GM23338 (cell line): ENCODE data around the gene MAP1LC3B. TPM values are rescaled to one million over a fixed set of nuclear protein-coding genes. Genes with fewer than 3 reads are reported as not detected.

ENCODE experiments used
- ATAC-seq: fragments of 200-7000 bp; cut with Tn5 transposase; 3 replicates; pipeline ENCODE4 v1.9.1; 2020
- DNase-seq: peaks from one replicate; pipeline ENCODE4 v3.0.0-alpha.2; 2015; ENCODE audit warnings: low spot score
- H2AFZ ChIP-seq: fragments of 200-600 bp; sonication (generic); 2 replicates; pipeline ENCODE4 v1.8.0; 2016; ENCODE audit warnings: antibody characterized with exemption, mild to moderate bottlenecking, moderate library complexity
- H3F3A ChIP-seq: fragments of 200-600 bp; sonication (generic); replicated peaks from 2 replicates; pipeline ENCODE4 v1.8.0; 2017; ENCODE audit warnings: antibody characterized with exemption, mixed run types, low read depth
- H3K27ac ChIP-seq: fragments of 200-600 bp; sonication (generic); 2 replicates; pipeline ENCODE4 v1.6.1; 2016; ENCODE audit warnings: low read depth
- H3K27me3 ChIP-seq: fragments of 200-600 bp; sonication (generic); 2 replicates; pipeline ENCODE4 v1.8.0; 2016; ENCODE audit warnings: mild to moderate bottlenecking, mixed run types, moderate library complexity; ENCODE audit not compliant: insufficient read depth
- H3K36me3 ChIP-seq: fragments of 200-600 bp; sonication (generic); 2 replicates; pipeline ENCODE4 v1.8.0; 2016; ENCODE audit warnings: mild to moderate bottlenecking; ENCODE audit not compliant: insufficient read depth
- H3K4me1 ChIP-seq: fragments of 200-600 bp; sonication (generic); 2 replicates; pipeline ENCODE4 v1.8.0; 2016; ENCODE audit warnings: mild to moderate bottlenecking, moderate library complexity; ENCODE audit not compliant: insufficient read depth
- H3K4me2 ChIP-seq: fragments of 200-600 bp; sonication (generic); 2 replicates; pipeline ENCODE4 v1.7.1; 2017; ENCODE audit warnings: mixed run types
- H3K4me3 ChIP-seq: fragments of 200-600 bp; sonication (generic); 2 replicates; pipeline ENCODE4 v1.6.1; 2016; ENCODE audit warnings: mixed run types
- H3K79me2 ChIP-seq: fragments of 200-600 bp; sonication (generic); replicated peaks from 2 replicates; pipeline ENCODE4 v1.8.0; 2017; ENCODE audit warnings: mild to moderate bottlenecking; ENCODE audit not compliant: insufficient read depth
- H3K9me2 ChIP-seq: fragments of 200-600 bp; sonication (generic); 2 replicates; pipeline ENCODE4 v1.8.0; 2017; ENCODE audit not compliant: insufficient read depth
- H4K20me1 ChIP-seq: fragments of 200-600 bp; sonication (generic); replicated peaks from 2 replicates; pipeline ENCODE4 v1.8.0; 2017; ENCODE audit warnings: mild to moderate bottlenecking; ENCODE audit not compliant: insufficient read depth
- H3K27ac Mint-ChIP-seq: 2 replicates; pipeline ENCODE4 v1.8.0; 2020; ENCODE audit warnings: inconsistent platforms, mild to moderate bottlenecking, moderate library complexity, mixed read lengths
- H3K27me3 Mint-ChIP-seq: 3 replicates; pipeline ENCODE4 v1.8.0; 2022; ENCODE audit warnings: low read depth, mild to moderate bottlenecking, moderate library complexity, mixed read lengths, inconsistent platforms; ENCODE audit not compliant: insufficient read depth, poor library complexity
- H3K36me3 Mint-ChIP-seq: 3 replicates; pipeline ENCODE4 v1.8.0; 2021; ENCODE audit warnings: low read depth, mild to moderate bottlenecking, inconsistent platforms, moderate library complexity, mixed read lengths
- H3K4me1 Mint-ChIP-seq: 3 replicates; pipeline ENCODE4 v1.8.0; 2020; ENCODE audit warnings: mild to moderate bottlenecking, inconsistent platforms, mixed read lengths
- H3K4me3 Mint-ChIP-seq: 3 replicates; pipeline ENCODE4 v1.8.0; 2021; ENCODE audit warnings: moderate library complexity, mild to moderate bottlenecking, inconsistent platforms, mixed read lengths
- H3K9me3 Mint-ChIP-seq: 3 replicates; pipeline ENCODE4 v1.8.0; 2020; ENCODE audit warnings: moderate library complexity, mild to moderate bottlenecking, inconsistent platforms, mixed read lengths
- CREB1 ChIP-seq: fragments of 250-450 bp; sonication (Bioruptor Pico); IDR thresholded peaks from 2 replicates; pipeline ENCODE4 v1.5.0; 2020; ENCODE audit warnings: low read depth, mild to moderate bottlenecking, moderate library complexity
- CTCF ChIP-seq, 2 experiments: fragments of 200-600 bp in 1 of 2; sonication (generic) in 1 of 2; conservative IDR thresholded peaks; 2 replicates each; pipeline versions ENCODE4 v1.5.1 to v1.6.1; 2016 to 2017; ENCODE audit warnings: antibody characterized with exemption in 2 of 2, low read depth in 2 of 2, mild to moderate bottlenecking in 2 of 2, moderate library complexity in 1 of 2
- ETS1 ChIP-seq: IDR thresholded peaks from 2 replicates; pipeline ENCODE4 v1.6.1; 2016; ENCODE audit warnings: antibody characterized with exemption
- EZH2 ChIP-seq: fragments of 200-600 bp; sonication (generic); IDR thresholded peaks from one replicate; pipeline ENCODE4 v1.8.0; 2017; ENCODE audit warnings: antibody characterized with exemption, mild to moderate bottlenecking, low read depth; ENCODE audit not compliant: unreplicated experiment
- EZH2phosphoT487 ChIP-seq: fragments of 200-600 bp; sonication (generic); IDR thresholded peaks from one replicate; pipeline ENCODE4 v1.8.1; 2018; ENCODE audit warnings: antibody characterized with exemption; ENCODE audit not compliant: unreplicated experiment
- JUNB ChIP-seq: IDR thresholded peaks from one replicate; pipeline ENCODE4 v1.6.1; 2016; ENCODE audit warnings: antibody characterized with exemption; ENCODE audit not compliant: unreplicated experiment
- NANOG ChIP-seq: IDR thresholded peaks from 2 replicates; pipeline ENCODE4 v1.6.1; 2016; ENCODE audit warnings: antibody characterized with exemption, borderline replicate concordance
- POLR2AphosphoS5 ChIP-seq: IDR thresholded peaks from 2 replicates; pipeline ENCODE4 v1.6.1; 2016; ENCODE audit warnings: antibody characterized with exemption, low read depth
- REST ChIP-seq: IDR thresholded peaks from one replicate; pipeline ENCODE4 v1.6.1; 2018; ENCODE audit warnings: antibody characterized with exemption; ENCODE audit not compliant: unreplicated experiment
- STAT1 ChIP-seq: IDR thresholded peaks from one replicate; pipeline ENCODE4 v1.6.1; 2016; ENCODE audit warnings: antibody characterized with exemption; ENCODE audit not compliant: unreplicated experiment
- ZNF114 ChIP-seq: fragments of 250-450 bp; sonication (Bioruptor Pico); IDR thresholded peaks from 2 replicates; pipeline ENCODE4 v1.5.0; 2020; ENCODE audit warnings: mild to moderate bottlenecking, moderate library complexity
- ZNF331 ChIP-seq: fragments of 250-450 bp; sonication (Bioruptor Pico); IDR thresholded peaks from 2 replicates; pipeline ENCODE4 v1.5.0; 2020; ENCODE audit warnings: low read depth, mild to moderate bottlenecking, moderate library complexity
- ZNF462 ChIP-seq: fragments of 250-450 bp; sonication (Bioruptor Pico); IDR thresholded peaks from 2 replicates; pipeline ENCODE4 v1.5.0; 2020; ENCODE audit warnings: mild to moderate bottlenecking, moderate library complexity
- polyA plus RNA-seq: library from polyadenylated mRNA; unstranded; fragments of >200 nt; fragmentation: Nextera tagmentation; extraction: Ambion mirVana; gene quantifications from 2 replicates; pipeline ENCODE4 v1.2.1, GENCODE V29; 2016
- total RNA-seq: library from RNA; depleted of rRNA; stranded (reverse); fragments of >200 nt; shearing (Covaris generic); gene quantifications from 2 replicates; pipeline ENCODE4 v1.2.3, GENCODE V29; 2014

The MAP1LC3B gene
- total and polyA plus RNA-seq, 2 experiments from 2014 or later = 35.9 to 80.2 TPM

GRCh38 chr16:87445486-87445885, 53.4 kb downstream of the MAP1LC3B start:
- H2AFZ ChIP-seq = no peak overlapping the region
- H3K27me3 ChIP-seq = no peaks in the 10 kb centered on the region
- DNase-seq = no peak
- TF ChIP-seq ETS1 (no peak), CREB1 (CRISPR knock-in tag) (no peak), CTCF (conservative IDR thresholded peaks at IDR 0.05; ENCODE audit: low read depth in 2 of 2) (no peak), ZNF462 (no peak), REST (no peak), ZNF331 (CRISPR knock-in tag) (no peak), NANOG (no peak), EZH2 (no peak), STAT1 (no peak), EZH2phosphoT487 (no peak), POLR2AphosphoS5 (no peak), ZNF114 (no peak), JUNB (no peak)
- no peaks in the 10 kb centered on the region for H3K4me1 ChIP-seq
- H3K27ac ChIP-seq = no peak overlapping the region
- no peaks in the 10 kb centered on the region for H3F3A ChIP-seq
- H4K20me1 ChIP-seq = peaks cover 11% of the 10 kb centered on the region
- no peak overlapping the region for H3K27ac Mint-ChIP-seq
- H3K27me3 Mint-ChIP-seq = peaks cover 3% of the 10 kb centered on the region
- peaks cover 25% of the 10 kb centered on the region for H3K79me2 ChIP-seq
- ATAC-seq = no peak
- H3K36me3 Mint-ChIP-seq = peaks cover 76% of the 10 kb centered on the region
- H3K9me3 Mint-ChIP-seq = peaks cover 18% of the 10 kb centered on the region; the same call in 2 of the 3 replicates
- no peak overlapping the region for H3K4me2 ChIP-seq
- no peak overlapping the region for H3K4me3 ChIP-seq
- H3K9me2 ChIP-seq = no peaks in the 10 kb centered on the region; the same call in 1 of the 2 replicates
- H3K4me3 Mint-ChIP-seq = no peak overlapping the region
- H3K4me1 Mint-ChIP-seq = no peaks in the 10 kb centered on the region
- H3K36me3 ChIP-seq = peaks cover 21% of the 10 kb centered on the region
